ENCODE measurements around the gene ZHX3.
A peak's percentile ranks its signal among the peaks of the same experiment; 100 is the strongest.

ZHX3 gene

DNA sequence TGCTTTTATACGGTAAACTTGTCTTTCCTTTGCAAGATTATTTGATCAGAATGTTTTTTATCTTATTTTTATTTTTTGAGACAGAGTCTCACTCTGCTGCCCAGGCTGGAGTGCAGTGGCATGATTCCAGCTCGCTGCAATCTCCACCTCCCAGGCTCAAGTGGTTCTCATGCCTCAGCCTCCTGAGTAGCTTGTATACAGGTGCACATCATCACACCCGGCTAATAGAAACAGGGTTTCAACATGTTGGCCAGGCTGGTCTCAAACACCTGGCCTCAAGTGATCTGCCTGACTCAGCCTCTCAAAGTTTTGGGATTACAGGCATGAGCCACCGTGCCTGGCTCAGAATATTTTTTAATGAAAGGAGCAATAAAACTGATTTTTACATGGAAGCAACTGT lies 14.2 kb upstream of the ZHX3 start:
- H3K27me3 ChIP-seq (replicated peaks) = no peaks in the 10 kb centered on the region
- H3K27ac ChIP-seq = no peak overlapping the region
- H3K36me3 ChIP-seq (replicated peaks) = no peaks in the 10 kb centered on the region
- TF ChIP-seq, protein P1, sequence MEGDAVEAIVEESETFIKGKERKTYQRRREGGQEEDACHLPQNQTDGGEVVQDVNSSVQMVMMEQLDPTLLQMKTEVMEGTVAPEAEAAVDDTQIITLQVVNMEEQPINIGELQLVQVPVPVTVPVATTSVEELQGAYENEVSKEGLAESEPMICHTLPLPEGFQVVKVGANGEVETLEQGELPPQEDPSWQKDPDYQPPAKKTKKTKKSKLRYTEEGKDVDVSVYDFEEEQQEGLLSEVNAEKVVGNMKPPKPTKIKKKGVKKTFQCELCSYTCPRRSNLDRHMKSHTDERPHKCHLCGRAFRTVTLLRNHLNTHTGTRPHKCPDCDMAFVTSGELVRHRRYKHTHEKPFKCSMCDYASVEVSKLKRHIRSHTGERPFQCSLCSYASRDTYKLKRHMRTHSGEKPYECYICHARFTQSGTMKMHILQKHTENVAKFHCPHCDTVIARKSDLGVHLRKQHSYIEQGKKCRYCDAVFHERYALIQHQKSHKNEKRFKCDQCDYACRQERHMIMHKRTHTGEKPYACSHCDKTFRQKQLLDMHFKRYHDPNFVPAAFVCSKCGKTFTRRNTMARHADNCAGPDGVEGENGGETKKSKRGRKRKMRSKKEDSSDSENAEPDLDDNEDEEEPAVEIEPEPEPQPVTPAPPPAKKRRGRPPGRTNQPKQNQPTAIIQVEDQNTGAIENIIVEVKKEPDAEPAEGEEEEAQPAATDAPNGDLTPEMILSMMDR (IDR thresholded peaks at IDR 0.05; ENCODE audit: low read depth, low read length, missing control alignments) = no peak
- in situ Hi-C loops (cut with HindIII; ENCODE audit: low pct_ligation_motif_present, low sequenced_read_pairs) = no loop called here
- H3K4me3 ChIP-seq (ENCODE audit: low read depth, low read length) = no peak overlapping the region
- no peak for DNase-seq

DNA sequence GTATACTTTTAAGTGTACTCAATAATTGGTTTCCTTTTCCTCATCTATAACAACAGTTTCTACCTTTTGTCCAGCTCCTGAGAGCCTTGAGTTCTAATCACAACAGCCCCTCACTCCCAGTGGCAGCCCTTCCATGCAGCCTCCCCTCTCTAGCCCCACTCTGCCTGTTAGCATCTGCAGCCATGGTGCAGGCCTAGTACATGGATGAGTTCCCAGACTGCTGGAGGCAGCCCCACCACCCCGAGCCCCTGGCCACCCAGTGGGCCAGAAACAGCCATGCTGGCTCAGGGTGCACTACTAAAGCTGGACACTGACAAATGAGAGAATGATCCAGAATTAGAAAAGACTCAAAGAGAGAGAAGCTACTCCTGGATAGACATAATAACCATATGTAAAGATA lies 13.4 kb upstream of the ZHX3 start:
- TF ChIP-seq, protein P1 (IDR thresholded peaks at IDR 0.05; ENCODE audit: low read depth, low read length, missing control alignments) = no peak
- DNase-seq = no peak
- Histone ChIP-seq H3K36me3 (replicated peaks) (no peaks in the 10 kb centered on the region), H3K27ac (no peak overlapping the region), H3K4me3 (ENCODE audit: low read depth, low read length) (no peak overlapping the region), H3K27me3 (replicated peaks) (no peaks in the 10 kb centered on the region)
- in situ Hi-C loops (cut with HindIII; ENCODE audit: low pct_ligation_motif_present, low sequenced_read_pairs) = no loop called here

DNA sequence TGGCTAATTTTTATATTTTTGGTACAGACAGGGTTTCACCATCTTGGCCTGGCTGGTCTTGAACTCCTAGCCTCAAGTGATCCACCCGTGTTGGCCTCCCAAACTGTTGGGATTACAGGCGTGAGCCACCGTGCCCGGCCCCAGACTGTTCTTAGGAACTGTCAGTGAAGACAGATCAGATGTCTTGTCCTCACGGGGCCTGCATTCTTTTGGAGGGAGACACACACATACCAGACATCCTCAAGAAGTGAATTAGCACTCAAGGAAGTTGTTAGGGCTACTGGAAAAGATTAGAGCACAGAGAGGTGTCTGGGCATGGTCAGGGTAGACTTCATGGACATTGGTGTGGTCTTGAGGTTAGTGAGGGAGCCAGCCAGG lies 12.8 kb upstream of the ZHX3 start:
- no peak overlapping the region for H3K4me3 ChIP-seq (ENCODE audit: low read depth, low read length)
- DNase-seq = peak; percentile 50
- peak overlapping the region; percentile 86 for H3K27ac ChIP-seq
- H3K27me3 ChIP-seq (replicated peaks) = no peaks in the 10 kb centered on the region
- TF ChIP-seq, protein P1 (IDR thresholded peaks at IDR 0.05; ENCODE audit: low read depth, low read length, missing control alignments) = no peak
- in situ Hi-C loops (cut with HindIII; ENCODE audit: low pct_ligation_motif_present, low sequenced_read_pairs) = no loop called here
- H3K36me3 ChIP-seq (replicated peaks) = no peaks in the 10 kb centered on the region

DNA sequence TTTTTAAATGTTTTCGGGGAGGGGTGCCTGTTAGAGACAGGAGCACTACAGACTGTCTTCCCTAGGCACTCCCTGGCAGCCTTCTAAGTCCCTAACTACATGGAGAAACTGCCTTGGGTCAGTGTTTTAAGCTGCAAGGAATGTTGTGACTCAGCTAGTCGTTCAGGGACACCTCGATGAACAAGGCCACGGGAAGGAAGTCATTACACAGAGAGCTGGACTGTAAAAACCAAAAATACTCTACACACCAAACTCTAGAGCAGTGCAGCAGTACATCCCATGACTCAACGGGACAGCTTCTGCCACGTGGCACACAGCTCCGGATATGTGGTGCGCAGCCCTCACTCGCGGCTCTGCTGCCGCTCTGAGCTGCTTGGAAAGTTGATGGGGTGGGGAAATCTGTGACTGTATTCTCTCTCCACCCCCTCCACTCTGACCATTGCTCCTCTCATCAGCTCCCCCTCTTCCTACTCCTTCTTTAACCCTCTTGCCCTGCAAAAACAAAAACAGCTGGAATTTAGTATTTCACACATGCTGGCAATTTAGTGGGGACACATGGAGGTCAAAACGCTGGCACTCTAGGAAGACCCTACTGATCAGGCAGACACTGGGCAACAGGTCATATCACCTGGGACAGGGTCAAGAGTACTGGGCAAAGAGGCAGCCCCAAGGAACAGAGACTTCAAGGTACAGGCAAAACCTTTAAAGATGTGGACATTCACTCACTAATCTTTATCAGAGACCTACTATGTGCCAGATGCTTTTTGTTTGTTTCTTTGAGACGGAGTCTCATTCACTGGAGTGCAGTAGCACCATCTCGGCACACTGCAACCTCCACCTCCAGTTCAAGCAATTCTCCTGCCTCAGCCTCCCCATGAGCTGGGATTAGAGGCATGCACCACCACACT lies 12.2 kb upstream of the ZHX3 start:
- Histone ChIP-seq H3K4me3 (ENCODE audit: low read depth, low read length) (no peak overlapping the region), H3K36me3 (replicated peaks) (no peaks in the 10 kb centered on the region), H3K27me3 (replicated peaks) (no peaks in the 10 kb centered on the region), H3K27ac (peak overlapping the region; percentile 86)
- TF ChIP-seq, protein P1 (IDR thresholded peaks at IDR 0.05; ENCODE audit: low read depth, low read length, missing control alignments) = no peak
- in situ Hi-C loops (cut with HindIII; ENCODE audit: low pct_ligation_motif_present, low sequenced_read_pairs) = no loop called here
- peak; percentile 98 for DNase-seq

DNA sequence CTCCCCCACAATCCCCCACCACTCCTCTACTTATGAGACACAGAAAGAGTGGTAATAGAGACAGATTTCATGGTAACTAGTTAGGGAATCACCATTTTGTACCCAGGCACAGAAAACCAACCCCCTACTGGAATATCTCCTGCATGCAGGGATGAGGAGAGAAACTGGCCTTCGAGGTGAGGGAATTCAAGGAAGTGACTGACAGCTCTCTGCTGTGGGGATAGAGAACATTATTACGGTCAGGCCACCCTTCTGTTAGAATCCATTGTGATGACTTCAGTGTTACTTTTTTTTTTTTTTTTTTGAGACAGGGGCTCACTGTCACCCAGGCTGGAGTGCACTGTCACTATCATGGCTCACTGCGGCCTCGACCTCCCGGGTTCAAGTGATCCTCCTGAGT lies 9.6 kb upstream of the ZHX3 start:
- Histone ChIP-seq H3K36me3 (replicated peaks) (no peaks in the 10 kb centered on the region), H3K27me3 (replicated peaks) (no peaks in the 10 kb centered on the region), H3K4me3 (ENCODE audit: low read depth, low read length) (no peak overlapping the region), H3K27ac (no peak overlapping the region)
- no peak for DNase-seq
- in situ Hi-C loops (cut with HindIII; ENCODE audit: low pct_ligation_motif_present, low sequenced_read_pairs) = no loop called here
- TF ChIP-seq, protein P1 (IDR thresholded peaks at IDR 0.05; ENCODE audit: low read depth, low read length, missing control alignments) = no peak

All from brain microvascular endothelial cell (primary cell).